AG09319 (cell line): ENCODE results near the gene YJEFN3.

ENCODE experiments used
- DNase-seq: peaks from one replicate; pipeline ENCODE4 v3.0.0-alpha.2; 2010; ENCODE audit warnings: low read depth; ENCODE audit errors: extremely low read depth
- TF ChIP-seq, protein P1 (sequence below): IDR thresholded peaks from 2 replicates; pipeline ENCODE4 v1.5.1; 2011; ENCODE audit warnings: low read depth, mild to moderate bottlenecking, inconsistent platforms, low read length, moderate library complexity

The YJEFN3 gene

DNA sequence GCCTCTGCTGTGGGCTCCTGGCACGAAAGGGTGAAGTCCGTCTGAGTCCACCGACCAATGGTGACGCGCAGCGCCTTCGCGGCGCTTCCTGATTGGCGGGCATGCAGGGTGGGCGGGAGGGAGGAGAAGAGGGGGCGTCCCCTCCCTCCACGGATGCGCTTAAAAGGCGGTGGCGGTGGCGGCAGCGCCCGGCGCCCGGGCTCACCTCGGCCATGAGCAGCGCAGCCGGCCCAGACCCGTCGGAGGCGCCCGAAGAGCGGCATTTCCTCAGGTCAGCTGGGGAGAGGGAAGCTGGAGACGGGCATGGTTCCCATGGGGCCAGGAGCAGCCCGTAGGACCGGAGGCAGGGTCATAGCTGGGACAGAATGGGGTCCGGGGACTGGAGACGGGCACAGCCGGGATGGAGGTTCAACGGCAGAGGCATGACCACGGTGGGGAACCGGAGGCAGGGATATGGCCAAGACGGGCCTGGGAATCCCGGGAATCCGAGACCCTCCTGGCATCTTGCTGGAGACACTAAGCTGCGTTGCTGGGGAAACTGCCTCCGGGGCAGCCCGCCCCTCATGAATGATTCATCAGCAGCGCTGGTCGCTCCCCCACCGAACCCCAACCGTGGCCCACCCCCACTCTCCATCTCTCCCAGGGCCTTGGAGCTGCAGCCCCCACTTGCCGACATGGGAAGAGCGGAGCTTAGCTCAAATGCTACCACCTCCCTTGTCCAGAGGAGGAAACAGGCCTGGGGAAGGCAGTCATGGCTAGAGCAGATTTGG is at the start of gene YJEFN3:
Gene YJEFN3, plus strand, starts transcription at position 191 of the 770 bp plus-strand sequence. Its CDS starts 22 bp downstream, at position 213.
- DNase-seq: no peak
- TF ChIP-seq, protein P1, sequence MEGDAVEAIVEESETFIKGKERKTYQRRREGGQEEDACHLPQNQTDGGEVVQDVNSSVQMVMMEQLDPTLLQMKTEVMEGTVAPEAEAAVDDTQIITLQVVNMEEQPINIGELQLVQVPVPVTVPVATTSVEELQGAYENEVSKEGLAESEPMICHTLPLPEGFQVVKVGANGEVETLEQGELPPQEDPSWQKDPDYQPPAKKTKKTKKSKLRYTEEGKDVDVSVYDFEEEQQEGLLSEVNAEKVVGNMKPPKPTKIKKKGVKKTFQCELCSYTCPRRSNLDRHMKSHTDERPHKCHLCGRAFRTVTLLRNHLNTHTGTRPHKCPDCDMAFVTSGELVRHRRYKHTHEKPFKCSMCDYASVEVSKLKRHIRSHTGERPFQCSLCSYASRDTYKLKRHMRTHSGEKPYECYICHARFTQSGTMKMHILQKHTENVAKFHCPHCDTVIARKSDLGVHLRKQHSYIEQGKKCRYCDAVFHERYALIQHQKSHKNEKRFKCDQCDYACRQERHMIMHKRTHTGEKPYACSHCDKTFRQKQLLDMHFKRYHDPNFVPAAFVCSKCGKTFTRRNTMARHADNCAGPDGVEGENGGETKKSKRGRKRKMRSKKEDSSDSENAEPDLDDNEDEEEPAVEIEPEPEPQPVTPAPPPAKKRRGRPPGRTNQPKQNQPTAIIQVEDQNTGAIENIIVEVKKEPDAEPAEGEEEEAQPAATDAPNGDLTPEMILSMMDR: no peak

DNA sequence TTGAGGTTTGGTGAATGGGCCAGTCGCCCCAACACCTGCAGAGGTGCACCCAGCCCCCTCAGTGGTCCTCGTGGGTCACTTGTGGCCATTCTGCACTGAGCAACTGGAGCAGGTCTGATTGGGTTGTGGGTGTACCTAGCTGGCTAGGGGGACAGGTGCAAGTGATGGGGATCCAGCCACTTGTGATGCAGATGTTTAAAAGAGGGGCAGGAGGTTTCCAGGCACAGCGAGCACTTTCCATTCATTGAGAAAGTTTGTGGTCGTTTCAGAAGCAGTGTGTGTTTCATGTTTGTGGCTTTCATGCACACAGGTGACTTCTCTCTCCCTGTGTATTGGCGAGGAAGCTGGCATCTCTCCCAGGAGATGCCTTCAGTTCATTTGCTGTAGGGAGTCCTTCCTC is 48.0 kb upstream of the YJEFN3 start:
- no peak for DNase-seq
- TF ChIP-seq, protein P1: no peak

- no peak for DNase-seq
These were observed 45.7 kb upstream of the YJEFN3 start for GRCh38 chr19:19482809-19483596.

GRCh38 chr19:19485161-19485997 is 43.3 kb upstream of the YJEFN3 start:
- TF ChIP-seq, protein P1: no peak
- no peak for DNase-seq

More at GRCh38 chr19:19482809-19483596, 45.7 kb upstream of the YJEFN3 start:
- TF ChIP-seq, protein P1: no peak

- TF ChIP-seq, protein P1: no peak
- DNase-seq: no peak
These were observed 42.8 kb upstream of the YJEFN3 start for GRCh38 chr19:19485998-19486290.

DNA sequence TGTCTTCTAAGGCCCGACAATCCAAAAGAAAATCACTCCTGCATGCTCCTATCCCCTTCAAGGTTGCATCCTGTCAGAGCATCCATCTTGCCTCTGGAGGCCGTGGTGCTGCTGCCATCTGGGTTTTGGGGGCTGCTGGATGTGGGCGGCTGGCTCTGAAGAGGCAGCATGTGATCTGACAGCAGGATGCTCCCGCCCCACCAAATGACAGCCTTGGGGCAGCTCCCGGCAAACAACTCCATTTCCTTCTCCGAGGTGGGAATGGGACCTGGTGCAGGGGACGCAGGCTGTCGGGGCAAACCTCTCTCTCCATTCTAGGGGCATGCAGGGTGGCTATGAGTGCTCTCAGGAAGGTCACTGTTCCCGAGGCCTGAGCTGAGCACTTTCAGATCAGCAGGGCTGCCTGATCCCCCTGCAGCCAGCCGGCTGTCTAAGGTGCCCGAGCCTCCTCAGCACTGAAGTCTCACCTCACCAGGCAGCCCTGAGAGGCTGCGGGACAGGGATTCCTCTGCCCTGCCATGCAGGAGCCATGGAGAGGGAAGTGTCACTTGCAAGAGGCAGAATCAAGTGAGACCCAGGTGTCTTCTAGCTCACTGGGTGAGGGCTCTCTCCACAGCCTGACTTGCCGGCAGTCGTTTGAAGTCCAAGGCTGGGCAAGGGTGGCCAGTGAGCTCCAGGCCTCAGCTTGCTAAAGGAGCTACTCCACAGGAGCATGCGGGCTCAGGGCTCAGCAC is 42.2 kb upstream of the YJEFN3 start:
- DNase-seq: no peak
- TF ChIP-seq, protein P1: no peak
